ENCODE results near the gene NKD1.

DNA sequence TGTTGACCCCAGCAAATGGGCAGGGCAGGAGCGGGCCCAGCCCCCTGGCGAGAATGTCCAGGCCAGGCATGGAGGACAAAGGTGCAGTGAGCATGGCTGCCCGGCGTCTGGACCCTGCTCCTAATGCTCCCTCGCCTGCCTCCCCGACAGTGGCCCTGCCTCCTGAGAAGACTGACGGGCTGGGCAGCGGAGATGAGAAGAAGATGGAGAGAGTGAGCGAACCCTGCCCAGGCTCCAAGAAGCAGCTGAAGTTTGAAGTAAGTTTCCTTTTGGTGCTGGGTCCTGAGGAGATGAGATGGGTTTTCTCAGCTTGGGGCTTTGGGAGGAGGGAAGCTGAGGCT, 73.2 kb downstream of the NKD1 start:
- TF ChIP-seq, protein P1, sequence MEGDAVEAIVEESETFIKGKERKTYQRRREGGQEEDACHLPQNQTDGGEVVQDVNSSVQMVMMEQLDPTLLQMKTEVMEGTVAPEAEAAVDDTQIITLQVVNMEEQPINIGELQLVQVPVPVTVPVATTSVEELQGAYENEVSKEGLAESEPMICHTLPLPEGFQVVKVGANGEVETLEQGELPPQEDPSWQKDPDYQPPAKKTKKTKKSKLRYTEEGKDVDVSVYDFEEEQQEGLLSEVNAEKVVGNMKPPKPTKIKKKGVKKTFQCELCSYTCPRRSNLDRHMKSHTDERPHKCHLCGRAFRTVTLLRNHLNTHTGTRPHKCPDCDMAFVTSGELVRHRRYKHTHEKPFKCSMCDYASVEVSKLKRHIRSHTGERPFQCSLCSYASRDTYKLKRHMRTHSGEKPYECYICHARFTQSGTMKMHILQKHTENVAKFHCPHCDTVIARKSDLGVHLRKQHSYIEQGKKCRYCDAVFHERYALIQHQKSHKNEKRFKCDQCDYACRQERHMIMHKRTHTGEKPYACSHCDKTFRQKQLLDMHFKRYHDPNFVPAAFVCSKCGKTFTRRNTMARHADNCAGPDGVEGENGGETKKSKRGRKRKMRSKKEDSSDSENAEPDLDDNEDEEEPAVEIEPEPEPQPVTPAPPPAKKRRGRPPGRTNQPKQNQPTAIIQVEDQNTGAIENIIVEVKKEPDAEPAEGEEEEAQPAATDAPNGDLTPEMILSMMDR (IDR thresholded peaks at IDR 0.05), result no peak
- TF ChIP-seq POLR2A (IDR thresholded peaks at IDR 0.05) (no peak), POLR2AphosphoS5 (IDR thresholded peaks at IDR 0.05) (no peak)

Measured in breast epithelium (tissue), 3 donors.